Smooth muscle cell (in vitro differentiated cells): ENCODE data around the gene EVA1B. TPM values are rescaled to one million over a fixed set of nuclear protein-coding genes. Genes with fewer than 3 reads are reported as not detected.

ENCODE experiments used
- DNase-seq: peaks from one replicate; lab custom pipeline; 2025; ENCODE audit not compliant: unreplicated experiment; lab: John Stamatoyannopoulos, UW
- H2AFZ ChIP-seq: fragments of 200-600 bp; sonication (generic); 2 replicates; pipeline ENCODE4 v1.6.0; 2016; ENCODE audit warnings: antibody characterized with exemption, low read depth, mild to moderate bottlenecking
- H3F3A ChIP-seq: fragments of 200-600 bp; sonication (generic); 2 replicates; pipeline ENCODE4 v1.6.0; 2017; ENCODE audit warnings: antibody characterized with exemption, low read depth
- H3K27ac ChIP-seq: fragments of 200-600 bp; sonication (generic); 2 replicates; pipeline ENCODE4 v1.5.1; 2016; ENCODE audit warnings: low read depth, mild to moderate bottlenecking
- H3K27me3 ChIP-seq: fragments of 200-600 bp; sonication (generic); 2 replicates; pipeline ENCODE4 v1.6.1; 2016; ENCODE audit warnings: low read depth, mild to moderate bottlenecking
- H3K36me3 ChIP-seq: fragments of 200-600 bp; sonication (generic); 2 replicates; pipeline ENCODE4 v1.5.1; 2016; ENCODE audit warnings: low read depth
- H3K4me1 ChIP-seq: fragments of 200-600 bp; sonication (generic); 2 replicates; pipeline ENCODE4 v1.5.1; 2016; ENCODE audit warnings: low read depth
- H3K4me2 ChIP-seq: fragments of 200-600 bp; sonication (generic); 2 replicates; pipeline ENCODE4 v1.6.0; 2016; ENCODE audit warnings: mild to moderate bottlenecking
- H3K4me3 ChIP-seq: fragments of 200-600 bp; sonication (generic); 2 replicates; pipeline ENCODE4 v1.5.1; 2016; ENCODE audit warnings: mild to moderate bottlenecking
- H3K79me2 ChIP-seq: fragments of 200-600 bp; sonication (generic); 2 replicates; pipeline ENCODE4 v1.6.0; 2016; ENCODE audit warnings: low read depth, mild to moderate bottlenecking
- H3K9ac ChIP-seq: fragments of 200-600 bp; sonication (generic); 2 replicates; pipeline ENCODE4 v1.6.0; 2016; ENCODE audit warnings: low read depth
- H3K9me3 ChIP-seq: fragments of 200-600 bp; sonication (generic); replicated peaks from 2 replicates; pipeline ENCODE4 v1.5.1; 2016; ENCODE audit warnings: low read depth
- H4K20me1 ChIP-seq: fragments of 200-600 bp; sonication (generic); 2 replicates; pipeline ENCODE4 v1.6.0; 2016; ENCODE audit warnings: low read depth
- WGBS: methylation state at CpG from one replicate; pipeline ENCODE4 v1.1.7; 2016; ENCODE audit warnings: low lambda C conversion rate; 5-methylcytosine and 5-hydroxymethylcytosine counted together
- polyA plus RNA-seq: library from polyadenylated mRNA; unstranded; fragments of >200 nt; fragmentation: Nextera tagmentation; extraction: Ambion mirVana; gene quantifications from 2 replicates; pipeline ENCODE4 v1.2.1, GENCODE V29; 2016
- total RNA-seq: library from RNA; depleted of rRNA; stranded (reverse); fragments of >200 nt; gene quantifications from 2 replicates; pipeline ENCODE4 v1.2.3, GENCODE V29; 2014
- TF ChIP-seq, protein P1 (sequence below): fragments of 200-600 bp; sonication (generic); IDR thresholded peaks from 2 replicates; pipeline ENCODE4 v1.5.1; 2017; ENCODE audit warnings: borderline replicate concordance, mild to moderate bottlenecking, antibody characterized with exemption; ENCODE audit not compliant: insufficient read depth, poor library complexity, severe bottlenecking

The EVA1B gene
- total and polyA plus RNA-seq, 2 experiments from 2014 or later = 88.7 to 164 TPM

DNA sequence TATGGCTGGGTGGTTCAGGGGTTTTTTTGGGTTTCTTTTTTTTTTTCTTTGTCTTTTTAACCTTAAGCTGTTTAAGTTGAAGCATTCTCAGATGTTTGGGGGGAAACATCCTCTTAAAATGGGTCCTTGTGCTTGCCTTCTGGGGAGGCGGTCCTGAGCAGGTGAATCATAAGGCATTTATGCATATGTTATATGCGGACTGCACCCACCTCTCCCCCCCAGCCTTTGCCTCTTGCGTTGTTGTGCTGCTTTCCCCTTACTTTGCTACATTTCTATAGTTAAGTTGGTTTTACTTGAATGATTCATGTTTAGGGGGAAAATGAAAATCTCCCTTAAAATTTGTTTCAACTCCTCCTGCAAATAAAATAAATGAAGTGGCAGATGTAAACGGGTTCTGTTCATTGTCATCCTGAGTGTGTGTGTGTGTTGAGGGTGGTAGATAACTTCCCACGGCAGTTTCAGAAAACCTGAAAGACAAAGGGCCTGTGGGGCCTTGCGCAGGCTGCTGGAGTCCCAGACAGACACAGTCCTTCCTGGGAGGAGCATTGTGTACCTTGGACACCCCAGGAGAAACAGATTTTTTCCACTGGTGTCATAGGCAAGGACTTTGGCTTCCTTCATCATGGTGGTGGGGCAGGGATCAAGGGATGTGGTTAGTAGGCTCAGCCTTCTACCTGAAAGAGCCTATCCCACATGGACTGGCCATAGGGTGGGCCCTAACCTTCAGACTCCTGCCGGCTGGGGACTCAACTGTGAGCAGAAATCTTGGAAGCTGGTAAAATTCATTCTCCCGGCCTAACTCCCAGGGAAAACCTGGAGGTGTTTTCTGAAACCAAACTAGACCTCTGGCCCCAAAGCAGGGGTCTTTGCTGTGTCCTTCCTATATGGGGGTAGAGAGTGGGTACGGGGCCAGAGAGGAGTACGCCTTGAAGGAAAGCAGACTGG lies 18.2 kb downstream of the EVA1B start:
- H3K27ac ChIP-seq = peak overlapping the region; percentile 87
- TF ChIP-seq, protein P1, sequence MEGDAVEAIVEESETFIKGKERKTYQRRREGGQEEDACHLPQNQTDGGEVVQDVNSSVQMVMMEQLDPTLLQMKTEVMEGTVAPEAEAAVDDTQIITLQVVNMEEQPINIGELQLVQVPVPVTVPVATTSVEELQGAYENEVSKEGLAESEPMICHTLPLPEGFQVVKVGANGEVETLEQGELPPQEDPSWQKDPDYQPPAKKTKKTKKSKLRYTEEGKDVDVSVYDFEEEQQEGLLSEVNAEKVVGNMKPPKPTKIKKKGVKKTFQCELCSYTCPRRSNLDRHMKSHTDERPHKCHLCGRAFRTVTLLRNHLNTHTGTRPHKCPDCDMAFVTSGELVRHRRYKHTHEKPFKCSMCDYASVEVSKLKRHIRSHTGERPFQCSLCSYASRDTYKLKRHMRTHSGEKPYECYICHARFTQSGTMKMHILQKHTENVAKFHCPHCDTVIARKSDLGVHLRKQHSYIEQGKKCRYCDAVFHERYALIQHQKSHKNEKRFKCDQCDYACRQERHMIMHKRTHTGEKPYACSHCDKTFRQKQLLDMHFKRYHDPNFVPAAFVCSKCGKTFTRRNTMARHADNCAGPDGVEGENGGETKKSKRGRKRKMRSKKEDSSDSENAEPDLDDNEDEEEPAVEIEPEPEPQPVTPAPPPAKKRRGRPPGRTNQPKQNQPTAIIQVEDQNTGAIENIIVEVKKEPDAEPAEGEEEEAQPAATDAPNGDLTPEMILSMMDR = no peak
- H3K36me3 ChIP-seq = peaks cover 11% of the 10 kb centered on the region
- peaks cover 32% of the 10 kb centered on the region for H3F3A ChIP-seq
- peaks cover 31% of the 10 kb centered on the region for H4K20me1 ChIP-seq
- peak overlapping the region; percentile 64 for H3K9ac ChIP-seq
- H3K4me1 ChIP-seq = peaks cover 10% of the 10 kb centered on the region
- peaks cover 15% of the 10 kb centered on the region for H3K79me2 ChIP-seq
- peak overlapping the region; percentile 98 for H3K4me2 ChIP-seq
- DNase-seq = no peak
- peak overlapping the region; percentile 84 for H3K4me3 ChIP-seq
- H3K9me3 ChIP-seq = no peaks in the 10 kb centered on the region
- 78% methylated on average over 9 of the region's 10 CpGs for WGBS
- no peaks in the 10 kb centered on the region for H3K27me3 ChIP-seq
- H2AFZ ChIP-seq = no peak overlapping the region

GRCh38 chr1:36304521-36304920 lies 18.9 kb downstream of the EVA1B start:
- Histone ChIP-seq H3K79me2 (peaks cover 15% of the 10 kb centered on the region), H3K9me3 (no peaks in the 10 kb centered on the region), H3K4me1 (peaks cover 10% of the 10 kb centered on the region), H3K4me2 (no peak overlapping the region), H3K9ac (no peak overlapping the region), H4K20me1 (peaks cover 34% of the 10 kb centered on the region), H2AFZ (no peak overlapping the region), H3F3A (peaks cover 35% of the 10 kb centered on the region), H3K27ac (peak overlapping the region; percentile 87), H3K36me3 (peaks cover 11% of the 10 kb centered on the region), H3K27me3 (no peaks in the 10 kb centered on the region), H3K4me3 (no peak overlapping the region)
- TF ChIP-seq, protein P1 = no peak
- no peak for DNase-seq
- 87% methylated on average over 7 of the region's 7 CpGs for WGBS

DNA sequence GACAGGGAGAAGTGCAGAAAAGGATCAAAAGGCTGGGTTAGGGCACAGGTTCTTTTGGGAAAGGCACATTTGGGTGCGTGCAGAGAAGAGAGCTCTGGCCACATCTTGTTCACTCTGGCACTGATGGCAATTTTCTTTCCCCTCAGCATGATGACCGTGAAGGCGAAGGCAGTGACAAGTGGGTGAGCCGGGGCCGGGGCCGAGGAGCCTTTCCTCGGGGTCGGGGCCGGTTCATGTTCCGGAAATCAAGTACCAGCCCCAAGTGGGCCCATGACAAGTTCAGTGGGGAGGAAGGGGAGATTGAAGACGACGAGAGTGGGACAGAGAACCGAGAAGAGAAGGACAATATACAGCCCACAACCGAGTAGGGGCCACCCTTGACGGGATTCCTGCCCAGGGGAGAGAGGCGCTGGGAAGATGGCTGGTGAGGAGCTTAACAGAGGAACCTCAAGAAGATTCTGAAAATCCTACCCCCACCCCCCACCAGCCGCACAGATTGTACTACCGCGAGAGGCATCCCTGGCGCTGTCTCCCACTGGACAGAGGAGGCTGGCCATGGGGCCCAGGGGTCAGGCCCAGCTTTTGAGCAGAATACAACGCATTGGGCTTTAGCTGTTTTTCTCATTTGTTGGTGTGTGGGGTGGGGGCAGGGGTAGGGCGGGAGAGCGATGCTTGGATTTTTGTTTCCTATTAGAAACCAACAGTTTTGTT lies 19.6 kb downstream of the EVA1B start:
- Histone ChIP-seq H3K79me2 (peaks cover 11% of the 10 kb centered on the region), H3K36me3 (peaks cover 11% of the 10 kb centered on the region), H4K20me1 (peaks cover 30% of the 10 kb centered on the region), H3K4me2 (no peak overlapping the region), H3K4me1 (peaks cover 10% of the 10 kb centered on the region), H3K9me3 (no peaks in the 10 kb centered on the region), H3K4me3 (no peak overlapping the region), H2AFZ (no peak overlapping the region), H3F3A (peaks cover 35% of the 10 kb centered on the region), H3K27me3 (no peaks in the 10 kb centered on the region), H3K9ac (no peak overlapping the region), H3K27ac (no peak overlapping the region)
- 95% methylated on average over 17 of the region's 23 CpGs for WGBS
- DNase-seq = no peak
- TF ChIP-seq, protein P1 = no peak
